Panc1 (cell line): ENCODE measurements around the gene DNAJC18. TPM values are rescaled to one million over a fixed set of nuclear protein-coding genes. Genes with fewer than 3 reads are reported as not detected.

Source experiments
- ATAC-seq: fragments of 200-7000 bp; cut with Tn5 transposase; 2 replicates; pipeline ENCODE4 v1.9.1; 2020; ENCODE audit warnings: mild to moderate bottlenecking, moderate library complexity
- BruUV-seq: library from RNA; stranded (reverse); fragments of 400-500 nt; replicated peaks from 2 replicates; lab custom pipeline; 2021; lab: Mats Ljungman, UMichigan
- CTCF ChIA-PET: fragments of 300-600 bp; sonication (Branson Sonifier 250); formaldehyde crosslinking; loops from one replicate; lab custom pipeline; 2022; ENCODE audit warnings: antibody characterized with exemption; lab: Charles Lee
- POLR2A ChIA-PET: fragments of 300-600 bp; sonication (Branson Sonifier 250); formaldehyde crosslinking; loops from one replicate; lab custom pipeline; 2022; ENCODE audit warnings: antibody characterized with exemption; lab: Charles Lee
- DNase-seq: peaks from one replicate; pipeline ENCODE4 v3.0.0-alpha.2; 2010; ENCODE audit warnings: low read depth, low spot score
- H3K27ac ChIP-seq: 2 replicates; pipeline ENCODE4 v1.5.1; 2011; ENCODE audit warnings: mild to moderate bottlenecking, low read length, inconsistent platforms
- H3K27me3 ChIP-seq: fragments of 200-500 bp; sonication (Bioruptor generic); 2 replicates; pipeline ENCODE4 v1.6.0; 2014; ENCODE audit warnings: low read length, inconsistent platforms; ENCODE audit not compliant: control insufficient read depth, insufficient read depth
- H3K36me3 ChIP-seq: fragments of 200-500 bp; sonication (Bioruptor generic); 2 replicates; pipeline ENCODE4 v1.5.1; 2014; ENCODE audit warnings: inconsistent platforms, mild to moderate bottlenecking, low read length, moderate library complexity; ENCODE audit not compliant: control insufficient read depth, insufficient read depth
- H3K4me1 ChIP-seq: 2 replicates; pipeline ENCODE4 v1.5.1; 2011; ENCODE audit warnings: inconsistent platforms, mild to moderate bottlenecking, low read length, moderate library complexity; ENCODE audit not compliant: control insufficient read depth, insufficient read depth
- H3K4me3 ChIP-seq, 2 experiments: 2 replicates each; pipeline ENCODE4 v1.5.1; 2011 to 2012; ENCODE audit warnings: low read depth in 2 of 2, low read length in 2 of 2, mild to moderate bottlenecking in 2 of 2, inconsistent platforms in 1 of 2, moderate library complexity in 1 of 2
- H3K9me3 ChIP-seq: fragments of 200-500 bp; sonication (Bioruptor generic); 2 replicates; pipeline ENCODE4 v1.5.1; 2014; ENCODE audit warnings: low read depth, mild to moderate bottlenecking, inconsistent platforms, low read length, moderate library complexity; ENCODE audit not compliant: control insufficient read depth, insufficient read depth
- CTCF ChIP-seq: fragments of 450-650 bp; IDR thresholded peaks from 2 replicates; pipeline ENCODE4 v1.5.1; 2017; ENCODE audit warnings: mild to moderate bottlenecking
- POLR2AphosphoS5 ChIP-seq: IDR thresholded peaks from 2 replicates; pipeline ENCODE4 v1.6.1; 2012; ENCODE audit warnings: mild to moderate bottlenecking, low read depth, low read length, moderate library complexity
- REST ChIP-seq, 2 experiments: IDR thresholded peaks; 2 replicates each; pipeline ENCODE4 v1.6.1; 2011 to 2012; ENCODE audit warnings: low read depth in 2 of 2, control low read depth in 1 of 2, low read length in 1 of 2, mild to moderate bottlenecking in 1 of 2, moderate library complexity in 1 of 2; ENCODE audit not compliant: insufficient read depth in 1 of 2
- SIN3A ChIP-seq: IDR thresholded peaks from 2 replicates; pipeline ENCODE4 v1.6.1; 2012; ENCODE audit warnings: low read depth, mild to moderate bottlenecking, low read length, moderate library complexity, borderline replicate concordance; ENCODE audit not compliant: insufficient read depth
- TCF7L2 ChIP-seq: IDR thresholded peaks from 2 replicates; pipeline ENCODE4 v1.6.1; 2011; ENCODE audit warnings: mild to moderate bottlenecking, low read depth, low read length, inconsistent platforms
- in situ Hi-C: cut with HindIII; loops from 2 replicates; pipeline ENCODE4 v1.10.0; 2016; ENCODE audit warnings: low sequenced_read_pairs, low pct_unique_long_range_greater_than_20kb
- intact Hi-C: fragments of 100-400 bp; cut with micrococcal nuclease; formaldehyde crosslinking; loops from one replicate; pipeline ENCODE4 v1.10.0; 2022; ENCODE audit not compliant: unreplicated experiment
- total RNA-seq: library from RNA; stranded (reverse); gene quantifications from one replicate; pipeline ENCODE4 v1.2.1, GENCODE V29; 2021; ENCODE audit not compliant: unreplicated experiment

Gene DNAJC18
- total RNA-seq, 1 experiment from 2014 or later: 8.8 TPM

- TF ChIP-seq REST (IDR thresholded peaks at IDR 0.05; ENCODE audit: insufficient read depth in 1 of 2, low read depth in 2 of 2, low read length in 1 of 2) (no peak), TCF7L2 (no peak), POLR2AphosphoS5 (no peak), SIN3A (no peak), CTCF (no peak)
- BruUV-seq: no TSS peak
- in situ Hi-C loops (no loop called here), intact Hi-C loops (no loop called here)
- ATAC-seq: peak; percentile 71
- Histone ChIP-seq H3K36me3 (no peaks in the 10 kb centered on the region), H3K27ac (peak overlapping the region; percentile 71), H3K4me1 (no peaks in the 10 kb centered on the region; the same call in none of the 2 replicates), H3K9me3 (no peaks in the 10 kb centered on the region), H3K4me3 (peak overlapping the region; percentile 25 to 50), H3K27me3 (no peaks in the 10 kb centered on the region)
- no peak for DNase-seq
- POLR2A ChIA-PET: no interaction called here
- CTCF ChIA-PET: no interaction called here
Observed at GRCh38 chr5:139385061-139386049, 54.0 kb downstream of the DNAJC18 start.

- Histone ChIP-seq H3K27me3 (no peaks in the 10 kb centered on the region), H3K27ac (peak overlapping the region; percentile 71), H3K4me1 (no peaks in the 10 kb centered on the region; the same call in 1 of the 2 replicates), H3K36me3 (no peaks in the 10 kb centered on the region), H3K9me3 (no peaks in the 10 kb centered on the region), H3K4me3 (peak overlapping the region; percentile 25 to 50; a peak in 3 of 4 replicates)
- intact Hi-C loops (no loop called here), in situ Hi-C loops (no loop called here)
- BruUV-seq: no TSS peak
- peak; percentile 3; the same call in 1 of the 2 replicates for ATAC-seq
- CTCF ChIA-PET: no interaction called here
- DNase-seq: no peak
- TF ChIP-seq SIN3A (no peak), CTCF (no peak), TCF7L2 (no peak), POLR2AphosphoS5 (no peak), REST (IDR thresholded peaks at IDR 0.05; ENCODE audit: insufficient read depth in 1 of 2, low read depth in 2 of 2, low read length in 1 of 2) (no peak)
- POLR2A ChIA-PET: no interaction called here
Observed at GRCh38 chr5:139384591-139385051, 54.7 kb downstream of the DNAJC18 start.
